Stomach (tissue), 4 donors: ENCODE measurements around the gene TMPRSS3.

Experiments
- CTCF ChIP-seq, 7 experiments: fragments of 450-650 bp in 4 of 7; fragments of 200-600 bp in 3 of 7; sonication (generic) in 3 of 7; IDR thresholded peaks; one replicate each; pipeline ENCODE4 v1.5.1; 2016 to 2019; ENCODE audit warnings: antibody characterized with exemption in 7 of 7, control low read depth in 2 of 7, mild to moderate bottlenecking in 1 of 7
- EP300 ChIP-seq: sonication (generic); formaldehyde crosslinking; IDR thresholded peaks from one replicate; pipeline ENCODE4 v1.6.1; 2017; ENCODE audit warnings: antibody characterized with exemption

DNA sequence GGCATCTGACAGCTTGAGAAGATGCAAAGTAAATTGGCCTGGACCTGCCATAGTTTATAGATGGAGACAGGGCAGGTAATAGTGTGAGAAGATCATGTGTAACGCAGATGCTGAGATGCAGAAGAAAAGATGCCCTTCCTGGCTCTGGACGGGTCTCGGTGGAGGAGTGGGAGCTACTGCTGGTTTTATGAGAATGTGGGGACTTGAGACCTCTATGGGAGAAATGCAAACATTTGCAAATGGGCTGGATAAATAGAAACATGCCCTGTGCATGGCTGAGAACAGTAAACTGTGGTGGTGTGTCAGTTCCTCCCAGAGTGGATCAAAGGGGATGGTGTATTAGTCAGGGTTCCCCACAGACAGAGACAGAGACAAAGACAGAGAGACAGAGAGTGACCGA lies 29.7 kb upstream of the TMPRSS3 start:
- TF ChIP-seq EP300 = no peak
- no peak for TF ChIP-seq CTCF (IDR thresholded peaks at IDR 0.05)
